Gastrocnemius medialis (tissue), 4 donors: ENCODE measurements around the gene HMCN1. TPM values are rescaled to one million over a fixed set of nuclear protein-coding genes. Genes with fewer than 3 reads are reported as not detected.

Source experiments
- ATAC-seq, 2 donors: fragments of 150-250 bp; one replicate each; pipeline ENCODE4 v1.9.1; 2016
- DNase-seq, 2 donors: peaks; one replicate each; pipeline ENCODE4 v3.0.0-alpha.2; 2019
- H3K27ac ChIP-seq, 4 donors: fragments of 200-600 bp; sonication (generic); 1 replicate in 1 of 4; 2 replicates in 3 of 4; pipeline ENCODE4 v1.5.1; 2016 to 2018; ENCODE audit warnings: mild to moderate bottlenecking in 2 of 4, moderate library complexity in 1 of 4
- H3K27me3 ChIP-seq, 3 donors: fragments of 200-600 bp; sonication (generic) in 2 of 3; 1 replicate in 1 of 3; 2 replicates in 2 of 3; pipeline versions ENCODE4 v1.5.1 to v1.6.0; 2016 to 2019; ENCODE audit warnings: mild to moderate bottlenecking in 1 of 3, moderate library complexity in 1 of 3
- H3K36me3 ChIP-seq, 2 donors: fragments of 200-600 bp; sonication (generic) in 1 of 2; one replicate each; pipeline ENCODE4 v1.5.1; 2017 to 2018
- H3K4me1 ChIP-seq, 2 donors: fragments of 200-600 bp; sonication (generic) in 1 of 2; one replicate each; pipeline ENCODE4 v1.5.1; 2016 to 2017; ENCODE audit warnings: mild to moderate bottlenecking in 2 of 2
- H3K4me3 ChIP-seq, 4 donors: fragments of 200-600 bp; sonication (generic) in 3 of 4; 1 replicate in 1 of 4; 2 replicates in 3 of 4; pipeline ENCODE4 v1.5.1; 2016 to 2019; ENCODE audit warnings: mild to moderate bottlenecking in 2 of 4
- H3K9me3 ChIP-seq, 3 donors: fragments of 200-600 bp; sonication (generic) in 2 of 3; 1 replicate in 1 of 3; 2 replicates in 2 of 3; pipeline ENCODE4 v1.5.1; 2016 to 2019
- POLR2A ChIP-seq, 2 donors: fragments of 450-650 bp; IDR thresholded peaks; one replicate each; pipeline ENCODE4 v1.6.1; 2017; ENCODE audit warnings: antibody characterized with exemption in 2 of 2, mild to moderate bottlenecking in 2 of 2, moderate library complexity in 2 of 2
- in situ Hi-C, 4 donors: fragments of 200-750 bp; cut with MboI; loops; one replicate each; pipeline versions ENCODE4 v1.15.0 to v1.8.0; 2017; ENCODE audit warnings: low sequenced_read_pairs in 4 of 4
- intact Hi-C: fragments of 100-400 bp; cut with DNase I; formaldehyde crosslinking; loops from one replicate; pipeline ENCODE4 v1.15.1; 2023; ENCODE audit warnings: low total_unique reads
- total RNA-seq, 4 donors: library from RNA; depleted of rRNA; stranded (reverse); fragments of >200 nt; gene quantifications; one replicate each; pipeline versions ENCODE4 v1.1.0 to v1.2.3, GENCODE V29; 2016
- TF ChIP-seq, protein P1 (sequence below), 5 experiments: fragments of 450-650 bp in 3 of 5; fragments of 200-600 bp in 2 of 5; sonication (generic) in 2 of 5; IDR thresholded peaks in 4 of 5; conservative IDR thresholded peaks in 1 of 5; 1 replicate in 4 of 5; 2 replicates in 1 of 5; pipeline ENCODE4 v1.5.1; 2016 to 2019; ENCODE audit warnings: antibody characterized with exemption in 5 of 5, mild to moderate bottlenecking in 3 of 5, moderate library complexity in 3 of 5

Gene HMCN1
- total RNA-seq, 4 donors from 2014 or later: 2.6 to 7.5 (median 5.1) TPM

DNA sequence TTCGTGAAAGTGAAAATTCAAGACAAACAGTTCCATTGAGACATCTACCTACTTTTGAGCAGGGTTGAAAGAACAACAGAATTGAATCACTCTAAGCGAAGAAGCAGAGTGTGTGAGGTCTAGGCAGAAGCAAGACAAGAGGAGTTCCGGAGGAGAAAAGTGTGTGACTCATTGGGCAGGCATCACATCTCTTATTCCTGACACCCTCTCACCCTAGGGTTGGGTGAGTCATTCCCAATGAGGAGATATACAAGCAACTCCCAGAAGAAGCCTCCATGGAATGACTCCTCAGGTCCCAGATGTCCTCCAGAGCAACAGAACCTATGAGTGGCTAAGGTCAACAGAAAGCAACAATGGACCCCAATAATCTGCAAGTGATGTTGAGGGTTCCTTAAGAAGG, 502.7 kb downstream of the HMCN1 start:
- no peak overlapping the region for H3K27ac ChIP-seq
- no peak overlapping the region for H3K4me3 ChIP-seq
- no peaks in the 10 kb centered on the region for H3K9me3 ChIP-seq
- intact Hi-C loops: no loop called here
- H3K4me1 ChIP-seq: no peaks in the 10 kb centered on the region
- H3K36me3 ChIP-seq: no peaks in the 10 kb centered on the region
- H3K27me3 ChIP-seq: no peaks in the 10 kb centered on the region
- ATAC-seq (no peak), DNase-seq (no peak)
- TF ChIP-seq POLR2A (IDR thresholded peaks at IDR 0.05): no peak
- TF ChIP-seq, protein P1, sequence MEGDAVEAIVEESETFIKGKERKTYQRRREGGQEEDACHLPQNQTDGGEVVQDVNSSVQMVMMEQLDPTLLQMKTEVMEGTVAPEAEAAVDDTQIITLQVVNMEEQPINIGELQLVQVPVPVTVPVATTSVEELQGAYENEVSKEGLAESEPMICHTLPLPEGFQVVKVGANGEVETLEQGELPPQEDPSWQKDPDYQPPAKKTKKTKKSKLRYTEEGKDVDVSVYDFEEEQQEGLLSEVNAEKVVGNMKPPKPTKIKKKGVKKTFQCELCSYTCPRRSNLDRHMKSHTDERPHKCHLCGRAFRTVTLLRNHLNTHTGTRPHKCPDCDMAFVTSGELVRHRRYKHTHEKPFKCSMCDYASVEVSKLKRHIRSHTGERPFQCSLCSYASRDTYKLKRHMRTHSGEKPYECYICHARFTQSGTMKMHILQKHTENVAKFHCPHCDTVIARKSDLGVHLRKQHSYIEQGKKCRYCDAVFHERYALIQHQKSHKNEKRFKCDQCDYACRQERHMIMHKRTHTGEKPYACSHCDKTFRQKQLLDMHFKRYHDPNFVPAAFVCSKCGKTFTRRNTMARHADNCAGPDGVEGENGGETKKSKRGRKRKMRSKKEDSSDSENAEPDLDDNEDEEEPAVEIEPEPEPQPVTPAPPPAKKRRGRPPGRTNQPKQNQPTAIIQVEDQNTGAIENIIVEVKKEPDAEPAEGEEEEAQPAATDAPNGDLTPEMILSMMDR (IDR thresholded peaks at IDR 0.05 in 4 of 5, conservative IDR thresholded peaks at IDR 0.05 in 1 of 5): no peak
- in situ Hi-C loops: no loop called here

DNA sequence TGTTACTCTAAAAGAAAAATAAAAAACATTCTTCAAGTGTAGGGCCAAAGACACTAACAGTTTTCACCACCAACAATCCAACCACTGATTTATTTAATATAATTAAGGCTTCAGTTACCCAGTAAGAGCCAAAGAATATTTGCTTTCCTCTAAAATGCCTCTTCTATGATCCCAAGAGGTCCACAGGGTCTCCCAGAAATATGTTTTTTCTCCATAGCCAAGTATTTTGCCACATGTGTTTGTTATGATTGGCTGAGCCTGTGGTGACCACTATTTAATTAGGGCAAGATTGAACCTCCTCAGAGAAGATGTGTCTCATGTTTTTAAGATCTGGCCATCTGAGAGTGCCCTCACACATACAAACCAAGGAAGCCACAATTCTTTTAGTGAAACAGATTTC, 505.0 kb downstream of the HMCN1 start:
- intact Hi-C loops: no loop called here
- Histone ChIP-seq H3K9me3 (no peaks in the 10 kb centered on the region), H3K27me3 (no peaks in the 10 kb centered on the region), H3K4me3 (no peak overlapping the region), H3K27ac (peak overlapping the region in 1 of 4 donors; percentile 7), H3K36me3 (no peaks in the 10 kb centered on the region), H3K4me1 (no peaks in the 10 kb centered on the region)
- TF ChIP-seq POLR2A (IDR thresholded peaks at IDR 0.05): no peak
- TF ChIP-seq, protein P1 (IDR thresholded peaks at IDR 0.05 in 4 of 5, conservative IDR thresholded peaks at IDR 0.05 in 1 of 5): no peak
- DNase-seq (no peak), ATAC-seq (peak in 1 of 2 donors; percentile 39)
- in situ Hi-C loops: no loop called here

DNA sequence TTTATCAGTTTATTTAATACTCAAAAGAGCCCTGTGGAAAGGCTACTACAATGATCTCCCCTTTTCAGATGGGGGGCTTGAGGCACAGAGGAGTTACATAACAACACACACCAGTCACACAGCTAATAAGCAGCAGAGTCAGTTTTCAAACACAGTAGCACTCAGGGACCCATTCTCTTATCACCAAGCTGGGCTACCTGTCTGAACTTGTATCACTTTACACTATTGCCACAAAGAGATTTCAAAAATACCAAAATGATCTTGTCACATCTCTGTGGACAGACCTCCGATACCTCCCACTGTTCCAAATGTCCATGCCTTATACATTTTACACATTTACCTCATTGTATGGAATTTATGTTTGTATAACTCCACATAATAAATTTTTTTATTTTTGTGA, 506.2 kb downstream of the HMCN1 start:
- DNase-seq (no peak), ATAC-seq (no peak)
- Histone ChIP-seq H3K9me3 (no peaks in the 10 kb centered on the region), H3K27me3 (no peaks in the 10 kb centered on the region), H3K27ac (no peak overlapping the region), H3K4me3 (no peak overlapping the region), H3K4me1 (no peaks in the 10 kb centered on the region), H3K36me3 (no peaks in the 10 kb centered on the region)
- TF ChIP-seq, protein P1 (IDR thresholded peaks at IDR 0.05 in 4 of 5, conservative IDR thresholded peaks at IDR 0.05 in 1 of 5): no peak
- TF ChIP-seq POLR2A (IDR thresholded peaks at IDR 0.05): no peak
- in situ Hi-C loops: no loop called here
- intact Hi-C loops: no loop called here
